AG04450 (cell line): Measurements from ENCODE around the gene KLRD1. TPM values are rescaled to one million over a fixed set of nuclear protein-coding genes. Genes with fewer than 3 reads are reported as not detected.

Experiments
- polyA plus RNA-seq: library from polyadenylated mRNA; depleted of rRNA; stranded (reverse); fragments of >200 nt; gene quantifications from 2 replicates; pipeline ENCODE4 v1.2.3, GENCODE V29; 2011; rRNA removed

The KLRD1 gene
- polyA plus RNA-seq, 1 experiment = 0.33 TPM

Other genes with a start within 250 kb of the KLRD1 start
- not detected in 2 replicates for gene CLEC1A, start 208.9 kb upstream of the KLRD1 start, polyA plus RNA-seq
- gene CLEC7A, start 177.7 kb upstream of the KLRD1 start, polyA plus RNA-seq = not detected in 2 replicates
- gene OLR1, start 135.7 kb upstream of the KLRD1 start, polyA plus RNA-seq = 13.0 and 15.3 TPM in 2 replicates
- 7.2 and 8.3 TPM in 2 replicates for gene TMEM52B, start 128.8 kb upstream of the KLRD1 start, polyA plus RNA-seq
- gene GABARAPL1, start 95.0 kb upstream of the KLRD1 start, polyA plus RNA-seq = 181 and 196 TPM in 2 replicates
- gene KLRK1, start 82.2 kb downstream of the KLRD1 start, polyA plus RNA-seq = not detected in 2 replicates
- not detected in 2 replicates for gene KLRC4, start 101.9 kb downstream of the KLRD1 start, polyA plus RNA-seq
- not detected in 2 replicates for gene KLRC3, start 112.7 kb downstream of the KLRD1 start, polyA plus RNA-seq
- gene KLRC2, start 128.1 kb downstream of the KLRD1 start, polyA plus RNA-seq = not detected in 2 replicates
- gene KLRC1, start 145.5 kb downstream of the KLRD1 start, polyA plus RNA-seq = not detected in 2 replicates
- 1.3 and 1.5 TPM in 2 replicates for gene EIF2S3B, start 198.0 kb downstream of the KLRD1 start, polyA plus RNA-seq